ENCODE data around the gene PVR.
"Not testable (repeated sequence)": the region's sequence is repeated elsewhere in the genome, so short reads cannot be mapped to it uniquely, and the experiment has no call there.

PVR gene

DNA sequence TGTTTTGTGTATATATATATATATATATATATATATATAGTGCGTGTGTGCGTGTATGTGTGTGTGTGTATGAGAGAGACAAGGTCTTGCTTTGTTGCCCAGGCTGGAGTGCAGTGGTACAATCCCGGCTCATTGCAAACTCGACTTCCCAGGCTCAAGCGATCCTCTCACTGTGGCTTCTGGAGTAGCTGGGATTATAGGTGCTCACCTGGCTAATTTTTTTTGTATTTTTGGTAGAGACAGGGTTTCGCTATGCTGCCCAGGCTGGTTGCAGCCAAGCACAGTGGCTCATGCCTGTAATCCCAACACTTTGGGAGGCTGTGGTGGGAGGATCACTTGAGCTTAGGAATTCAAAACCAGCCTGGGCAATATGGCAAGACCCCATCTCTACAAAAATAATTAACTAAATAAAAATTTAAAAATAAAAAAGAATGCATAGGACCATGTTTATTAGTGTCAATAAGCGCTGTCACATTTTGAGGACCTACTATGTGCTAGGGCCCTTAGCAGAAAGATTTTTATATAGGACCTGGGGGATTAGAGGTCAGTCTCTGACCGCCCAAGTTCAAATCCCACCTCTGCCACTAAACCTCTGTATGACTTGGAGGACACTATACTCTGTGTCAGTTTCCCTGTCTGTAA is 1.8 kb downstream of the PVR start:
- no peak for DNase-seq (ENCODE audit: low read depth in 2 of 2)

DNA sequence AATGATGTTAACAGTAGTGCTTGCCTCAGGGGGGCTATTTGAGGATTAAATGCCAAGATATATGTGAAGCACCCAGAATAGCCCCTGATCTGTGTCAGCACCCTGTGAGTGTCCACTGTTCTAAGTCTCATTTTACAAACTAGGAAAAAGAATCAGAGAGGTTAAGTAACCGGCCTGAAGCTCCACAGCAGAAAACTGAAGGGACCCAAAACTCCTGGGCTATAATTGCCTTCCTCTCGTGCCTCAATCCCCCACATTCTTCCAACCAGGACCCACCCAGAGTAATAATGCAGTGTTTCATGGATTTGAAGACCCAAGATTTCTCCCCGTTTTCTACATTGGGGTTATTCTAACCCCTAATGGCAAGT is 2.3 kb downstream of the PVR start:
- no peak for DNase-seq (ENCODE audit: low read depth in 2 of 2)

DNA sequence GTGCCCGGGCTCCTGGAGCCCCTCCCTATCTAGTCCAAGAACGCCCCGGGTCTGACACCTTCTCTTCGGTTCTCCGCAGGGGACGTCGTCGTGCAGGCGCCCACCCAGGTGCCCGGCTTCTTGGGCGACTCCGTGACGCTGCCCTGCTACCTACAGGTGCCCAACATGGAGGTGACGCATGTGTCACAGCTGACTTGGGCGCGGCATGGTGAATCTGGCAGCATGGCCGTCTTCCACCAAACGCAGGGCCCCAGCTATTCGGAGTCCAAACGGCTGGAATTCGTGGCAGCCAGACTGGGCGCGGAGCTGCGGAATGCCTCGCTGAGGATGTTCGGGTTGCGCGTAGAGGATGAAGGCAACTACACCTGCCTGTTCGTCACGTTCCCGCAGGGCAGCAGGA is 3.4 kb downstream of the PVR start:
- no peak for DNase-seq (ENCODE audit: low read depth in 2 of 2)

DNA sequence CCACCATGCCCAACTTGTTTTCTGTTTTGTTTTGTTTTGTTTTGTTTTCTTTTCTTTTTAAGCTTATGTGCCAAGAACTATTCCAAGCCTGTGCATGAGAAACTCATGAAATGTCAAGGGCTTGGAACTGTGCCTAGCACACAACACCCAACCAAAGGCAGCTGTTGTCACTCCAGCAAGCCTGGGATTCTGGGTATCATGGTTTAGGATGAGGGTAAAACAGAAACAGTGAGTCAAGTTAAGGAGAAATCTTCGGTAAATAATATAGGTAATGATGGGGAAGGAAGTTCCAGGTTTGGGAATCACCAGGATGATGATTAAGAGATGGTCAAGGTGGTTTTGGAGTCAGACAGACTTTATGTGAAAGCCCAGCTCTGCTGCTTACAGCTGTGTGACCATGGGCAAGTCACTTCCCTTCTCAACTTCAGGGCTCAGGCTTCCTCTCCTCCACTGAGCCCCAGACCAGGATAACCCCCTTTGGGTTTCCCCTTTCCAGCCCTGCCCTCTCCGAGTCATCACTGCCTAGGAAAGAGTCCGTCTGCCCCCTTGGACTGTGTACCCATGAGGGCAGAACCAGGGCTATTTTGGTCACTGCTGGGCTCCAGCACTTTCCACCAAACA is 5.0 kb downstream of the PVR start:
- no peak for DNase-seq (ENCODE audit: low read depth in 2 of 2)

DNA sequence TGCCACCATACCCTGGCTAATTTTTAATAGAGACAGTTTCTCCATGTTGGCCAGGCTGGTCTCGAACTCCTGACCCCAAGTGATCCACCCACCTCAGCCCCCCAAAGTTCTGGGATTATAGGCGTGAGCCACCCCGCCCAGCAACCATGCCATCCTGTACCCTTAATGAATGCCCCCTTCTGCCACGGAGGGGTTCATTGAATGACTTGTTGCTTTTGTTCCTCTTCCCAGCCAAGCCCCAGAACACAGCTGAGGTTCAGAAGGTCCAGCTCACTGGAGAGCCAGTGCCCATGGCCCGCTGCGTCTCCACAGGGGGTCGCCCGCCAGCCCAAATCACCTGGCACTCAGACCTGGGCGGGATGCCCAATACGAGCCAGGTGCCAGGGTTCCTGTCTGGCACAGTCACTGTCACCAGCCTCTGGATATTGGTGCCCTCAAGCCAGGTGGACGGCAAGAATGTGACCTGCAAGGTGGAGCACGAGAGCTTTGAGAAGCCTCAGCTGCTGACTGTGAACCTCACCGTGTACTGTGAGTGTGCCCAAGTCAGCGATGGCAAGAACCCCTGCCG is 6.0 kb downstream of the PVR start:
- no peak for DNase-seq (ENCODE audit: low read depth in 2 of 2)

DNA sequence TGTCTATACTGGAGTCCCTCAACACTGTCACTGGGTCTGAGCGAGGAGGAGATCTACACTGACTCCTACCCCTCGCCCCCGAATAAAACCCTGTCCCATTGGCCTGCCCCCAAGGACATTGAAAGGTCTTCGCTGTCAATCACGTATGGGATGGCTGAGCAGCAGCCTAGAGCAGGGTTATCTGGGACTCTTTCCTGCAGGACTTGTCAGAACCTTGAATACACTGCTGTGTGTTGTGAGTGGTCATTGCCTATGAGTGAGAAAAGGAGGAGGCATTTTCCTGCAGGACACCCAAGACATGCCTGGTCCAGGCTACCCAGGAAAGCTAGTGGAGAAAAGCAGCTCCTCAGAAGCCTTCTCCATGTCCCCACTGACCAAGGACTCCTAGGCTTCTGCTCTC is 9.6 kb downstream of the PVR start:
- no peak for DNase-seq (ENCODE audit: low read depth in 2 of 2)

DNA sequence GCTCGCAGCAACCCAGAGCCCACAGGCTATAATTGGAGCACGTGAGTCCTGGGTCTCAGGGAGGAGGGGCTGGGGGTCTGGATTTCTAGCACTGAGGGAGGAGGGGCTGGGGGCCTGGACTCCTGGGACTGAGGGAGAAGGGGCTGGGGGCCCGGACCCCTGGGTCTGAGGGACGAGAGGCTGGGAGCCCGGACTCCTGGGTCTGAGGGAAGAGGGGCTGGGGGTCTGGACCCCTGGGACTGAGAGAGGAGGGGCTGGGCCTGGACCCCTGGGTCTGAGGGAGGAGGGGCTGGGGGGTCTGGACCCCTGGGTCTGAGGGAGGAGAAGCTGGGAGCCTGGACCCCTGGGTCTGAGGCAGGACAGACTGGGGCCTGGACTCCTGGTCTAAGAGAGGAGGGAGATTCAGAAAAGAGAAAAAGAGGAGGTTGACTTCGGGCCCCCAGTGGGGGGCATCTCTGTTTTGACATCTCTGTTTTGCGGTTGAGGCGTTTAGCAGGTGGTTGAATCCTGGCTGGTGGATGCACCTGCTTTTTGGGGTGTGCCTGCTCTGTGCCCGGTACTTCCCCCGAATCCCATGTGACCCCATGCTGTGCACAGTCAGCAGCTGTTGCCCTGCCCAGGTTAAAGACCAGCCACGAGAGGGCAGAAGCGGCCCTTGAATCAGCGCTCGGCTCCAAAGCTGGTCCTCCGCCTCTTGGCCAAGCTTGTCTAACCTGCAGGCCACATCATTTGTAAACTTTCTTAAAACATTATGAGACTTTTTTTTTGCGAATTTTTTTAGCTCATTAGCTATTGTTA is 10.5 kb downstream of the PVR start:
- peak; percentile 20 to 50 for DNase-seq (ENCODE audit: low read depth in 2 of 2)

DNA sequence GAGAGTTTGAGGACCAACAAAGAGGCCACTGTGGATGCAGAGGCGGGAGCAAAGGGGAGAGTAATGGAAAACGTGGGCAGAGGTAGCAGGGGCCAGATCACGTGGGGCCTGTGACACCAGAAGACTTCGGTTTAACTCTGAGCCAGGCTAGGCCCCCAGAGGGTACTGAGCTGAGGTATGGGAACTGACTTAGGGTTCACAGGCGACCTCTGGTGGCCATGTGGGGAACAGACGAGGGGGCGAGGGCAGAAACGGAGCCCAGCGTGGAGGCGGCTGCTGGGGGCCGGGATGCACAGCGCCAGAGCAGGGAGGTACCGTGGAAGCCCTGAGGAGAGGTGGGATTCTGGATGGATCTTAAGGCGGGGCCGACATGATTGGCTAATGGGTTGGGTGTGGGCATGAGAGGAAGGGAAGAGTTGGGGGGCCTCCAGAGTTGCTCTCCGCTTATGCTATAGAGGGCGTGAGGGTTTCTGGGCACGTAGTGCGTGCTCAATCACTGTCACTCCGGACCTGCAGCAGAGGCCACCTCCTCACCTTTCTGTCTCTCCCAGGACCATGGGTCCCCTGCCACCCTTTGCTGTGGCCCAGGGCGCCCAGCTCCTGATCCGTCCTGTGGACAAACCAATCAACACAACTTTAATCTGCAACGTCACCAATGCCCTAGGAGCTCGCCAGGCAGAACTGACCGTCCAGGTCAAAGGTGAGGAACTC is 13.7 kb downstream of the PVR start:
- peak; percentile 27 to 48 for DNase-seq (ENCODE audit: low read depth in 2 of 2)

DNA sequence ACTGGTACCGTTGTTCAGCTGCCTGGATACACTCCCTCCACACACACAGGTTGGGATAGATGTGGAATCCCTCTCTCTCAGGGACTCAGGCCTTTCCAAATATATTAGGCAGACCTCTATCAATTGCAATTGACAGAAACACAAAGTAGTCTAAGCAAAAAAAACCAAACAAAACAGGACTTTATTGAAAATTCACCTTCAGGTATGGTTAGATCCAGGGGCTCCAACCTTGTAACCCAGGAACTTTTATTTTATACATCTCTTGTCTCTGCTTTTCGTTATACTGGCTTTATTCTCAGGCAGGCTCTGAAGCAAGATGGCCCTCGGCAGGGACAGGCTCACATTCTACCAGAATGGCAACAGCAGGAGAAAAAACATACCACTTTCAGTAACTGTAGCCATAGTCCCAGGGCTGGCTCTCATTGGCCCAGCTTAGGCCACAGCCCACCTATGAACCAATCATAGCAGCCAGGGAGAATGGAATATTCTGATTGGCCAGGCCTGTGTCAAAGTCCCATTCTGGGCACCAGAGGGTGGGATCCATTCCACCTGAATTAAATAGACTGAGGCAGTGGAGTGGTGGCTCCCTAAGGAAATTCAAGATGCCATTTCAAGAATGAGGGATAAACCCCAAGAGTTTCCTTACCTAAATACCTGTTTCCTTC is 14.5 kb downstream of the PVR start:
- DNase-seq (ENCODE audit: low read depth in 2 of 2), result no peak

DNA sequence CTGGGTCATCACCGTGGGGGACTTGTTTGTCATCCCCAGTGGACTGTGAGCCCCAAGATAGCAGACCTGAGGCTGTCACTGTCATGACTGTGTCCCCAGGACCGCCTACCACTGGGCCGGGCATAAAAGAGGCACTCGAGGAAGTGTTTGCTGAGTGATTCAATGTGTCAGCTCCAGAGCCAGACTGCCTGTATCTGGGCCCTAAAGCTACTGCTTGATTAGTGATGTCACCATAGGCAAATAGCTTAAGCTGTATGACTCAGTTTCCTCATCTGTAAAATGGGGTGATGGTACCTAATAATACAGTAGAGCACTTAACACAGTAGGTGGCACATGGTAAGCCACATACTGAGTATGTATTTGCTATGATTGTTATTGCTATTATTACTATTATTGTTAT is 16.4 kb downstream of the PVR start:
- no peak for DNase-seq (ENCODE audit: low read depth in 2 of 2)

DNA sequence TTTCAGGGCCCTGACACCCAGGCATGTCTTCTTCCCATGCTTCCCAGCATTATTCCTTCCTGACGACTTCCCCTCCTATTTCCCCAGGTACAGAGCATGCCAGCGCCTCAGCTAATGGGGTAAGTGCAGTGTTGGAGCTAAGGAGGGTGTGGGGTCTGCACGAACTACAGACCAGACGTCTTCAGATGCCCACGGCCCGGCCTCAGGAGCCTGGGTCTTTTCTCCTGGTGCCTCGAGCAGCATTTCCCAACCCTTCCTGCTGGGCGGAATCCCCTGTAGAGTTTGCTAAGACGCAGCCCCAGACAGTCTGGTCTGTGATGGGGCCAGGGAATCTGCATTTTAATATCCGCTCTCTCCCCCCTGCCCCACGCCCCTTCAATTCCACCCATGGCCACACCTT is 17.5 kb downstream of the PVR start:
- no peak for DNase-seq (ENCODE audit: low read depth in 2 of 2)

DNA sequence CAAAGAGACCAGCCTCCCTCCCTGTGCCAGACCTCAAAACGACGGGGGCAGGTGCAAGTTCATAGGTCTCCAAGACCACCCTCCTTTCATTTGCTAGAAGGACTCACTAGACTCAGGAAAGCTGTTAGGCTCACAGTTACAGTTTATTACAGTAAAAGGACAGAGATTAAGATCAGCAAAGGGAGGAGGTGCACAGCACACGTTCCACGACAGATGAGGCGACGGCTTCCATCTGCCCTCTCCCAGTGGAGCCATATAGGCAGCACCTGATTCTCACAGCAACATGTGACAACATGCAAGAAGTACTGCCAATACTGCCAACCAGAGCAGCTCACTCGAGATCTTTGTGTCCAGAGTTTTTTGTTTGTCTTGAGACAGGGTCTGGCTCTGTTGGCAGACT is 18.2 kb downstream of the PVR start:
- no peak for DNase-seq (ENCODE audit: low read depth in 2 of 2)

DNA sequence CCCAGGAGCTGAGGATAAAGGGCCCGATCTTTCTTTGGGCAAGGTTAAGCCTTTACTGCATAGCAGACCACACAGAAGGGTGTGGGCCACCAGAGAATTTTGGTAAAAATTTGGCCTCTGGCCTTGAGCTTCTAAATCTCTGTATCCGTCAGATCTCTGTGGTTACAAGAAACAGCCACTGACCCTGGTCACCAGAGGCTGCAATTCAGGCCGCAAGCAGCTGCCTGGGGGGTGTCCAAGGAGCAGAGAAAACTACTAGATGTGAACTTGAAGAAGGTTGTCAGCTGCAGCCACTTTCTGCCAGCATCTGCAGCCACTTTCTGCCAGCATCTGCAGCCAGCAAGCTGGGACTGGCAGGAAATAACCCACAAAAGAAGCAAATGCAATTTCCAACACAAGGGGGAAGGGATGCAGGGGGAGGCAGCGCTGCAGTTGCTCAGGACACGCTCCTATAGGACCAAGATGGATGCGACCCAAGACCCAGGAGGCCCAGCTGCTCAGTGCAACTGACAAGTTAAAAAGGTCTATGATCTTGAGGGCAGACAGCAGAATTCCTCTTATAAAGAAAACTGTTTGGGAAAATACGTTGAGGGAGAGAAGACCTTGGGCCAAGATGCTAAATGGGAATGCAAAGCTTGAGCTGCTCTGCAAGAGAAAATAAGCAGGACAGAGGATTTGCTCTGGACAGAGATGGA is 19.1 kb downstream of the PVR start:
- DNase-seq (ENCODE audit: low read depth in 2 of 2), result no peak

DNA sequence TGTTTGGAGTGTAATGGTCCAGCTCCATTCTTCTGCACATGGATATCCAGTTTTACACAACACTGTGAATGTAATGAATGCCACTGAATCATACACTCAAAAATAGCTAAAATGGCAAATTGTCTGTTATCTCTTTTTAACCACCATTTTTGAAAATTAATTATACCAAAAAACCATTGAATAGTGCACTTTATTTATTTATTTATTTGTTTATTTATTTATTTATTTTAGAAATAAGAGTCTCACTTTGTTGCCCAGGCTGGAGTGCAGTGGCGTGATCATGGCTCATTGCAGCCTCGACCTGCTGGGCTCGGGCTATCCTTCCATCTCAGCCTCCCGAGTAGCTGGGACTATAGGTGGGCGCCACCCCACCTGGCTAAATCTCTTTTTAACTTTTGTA is 20.3 kb downstream of the PVR start:
- DNase-seq (ENCODE audit: low read depth in 2 of 2), result no peak

DNA sequence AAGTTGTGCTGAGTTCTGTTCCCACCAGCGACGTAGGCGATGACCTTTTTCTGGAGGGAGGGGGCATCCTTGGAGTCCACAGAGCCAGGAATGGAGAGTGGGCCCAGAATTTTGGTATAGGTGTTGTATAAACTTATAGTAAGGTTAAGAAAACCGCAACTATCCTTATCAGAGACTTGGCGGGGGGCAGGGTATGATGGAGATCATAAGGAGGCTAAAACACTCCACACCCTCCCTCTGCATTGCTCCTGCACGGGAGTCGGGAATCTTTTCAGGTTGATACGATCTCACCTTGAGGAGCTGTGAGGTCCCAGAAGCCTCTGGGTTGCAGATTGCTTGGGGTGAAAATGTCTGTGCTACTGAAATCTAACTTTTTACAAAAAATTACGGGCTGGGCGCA is 21.3 kb downstream of the PVR start:
- no peak for DNase-seq (ENCODE audit: low read depth in 2 of 2)

DNA sequence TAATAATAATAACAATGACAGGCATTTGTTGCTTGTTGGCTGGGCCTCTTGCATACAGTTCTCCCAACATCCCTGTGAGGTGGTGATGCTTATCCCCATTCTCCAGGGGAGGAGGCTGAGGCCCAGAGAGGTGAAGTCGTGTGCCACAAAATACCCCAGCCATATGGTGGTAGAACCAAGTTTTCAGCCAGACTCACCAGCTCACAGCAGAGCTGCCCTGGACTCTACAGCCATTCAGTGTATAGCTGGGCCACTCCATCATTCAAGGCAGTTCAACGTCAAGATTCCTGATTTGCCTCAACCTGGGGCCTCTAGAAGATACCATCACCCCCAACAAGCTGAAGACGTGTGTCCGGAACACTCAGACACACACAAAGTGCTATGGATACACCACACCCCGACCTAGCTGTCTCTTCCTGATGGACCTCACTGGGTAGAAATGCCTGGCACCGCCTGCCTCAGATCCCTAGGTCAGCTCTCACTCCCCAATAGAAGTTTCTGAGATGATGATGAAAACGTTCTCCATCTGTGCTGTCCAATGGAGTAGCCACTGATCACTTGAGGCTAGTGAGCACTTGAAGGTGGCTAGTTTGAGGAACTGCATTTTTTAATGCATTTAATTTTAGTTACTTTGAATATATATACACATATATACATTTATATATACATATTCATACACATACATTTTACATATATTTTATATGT is 23.3 kb downstream of the PVR start:
- DNase-seq (ENCODE audit: low read depth in 2 of 2), result no peak

DNA sequence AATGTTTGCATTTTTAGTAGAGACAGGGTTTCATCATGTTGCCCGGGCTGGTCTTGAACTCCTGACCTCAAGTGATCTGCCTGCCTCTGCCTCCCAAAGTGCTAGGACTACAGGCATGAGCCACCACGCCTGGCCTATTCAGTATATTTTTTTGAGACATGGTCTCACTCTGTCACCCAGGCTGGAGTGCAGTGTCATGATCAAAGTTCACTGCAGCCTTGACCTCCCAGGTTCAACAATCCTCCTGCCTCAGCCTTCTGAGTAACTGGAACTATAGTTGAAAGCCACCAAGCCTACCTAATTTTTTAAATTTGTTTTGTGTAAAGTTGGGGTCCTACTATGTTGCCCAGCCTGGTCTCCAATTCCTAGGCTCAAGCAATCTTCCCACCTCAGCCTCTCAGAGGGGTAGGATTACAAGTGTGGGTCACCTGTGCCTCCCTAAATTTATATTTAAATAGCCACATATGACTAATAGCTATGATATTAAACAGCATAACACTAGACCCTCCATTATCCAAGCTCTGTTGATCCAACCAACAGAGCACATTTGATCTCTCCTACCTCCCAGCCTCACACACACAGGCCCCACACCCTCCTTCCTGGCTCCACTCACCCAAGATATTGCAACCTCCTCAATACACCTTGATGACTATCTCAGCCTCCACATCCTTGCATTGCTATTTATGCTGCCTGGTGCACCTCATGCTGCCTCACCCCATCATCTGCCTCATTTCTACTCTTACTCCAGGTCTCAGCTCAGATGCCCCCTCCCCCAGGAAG is 25.5 kb downstream of the PVR start:
- no peak for DNase-seq (ENCODE audit: low read depth in 2 of 2)

DNA sequence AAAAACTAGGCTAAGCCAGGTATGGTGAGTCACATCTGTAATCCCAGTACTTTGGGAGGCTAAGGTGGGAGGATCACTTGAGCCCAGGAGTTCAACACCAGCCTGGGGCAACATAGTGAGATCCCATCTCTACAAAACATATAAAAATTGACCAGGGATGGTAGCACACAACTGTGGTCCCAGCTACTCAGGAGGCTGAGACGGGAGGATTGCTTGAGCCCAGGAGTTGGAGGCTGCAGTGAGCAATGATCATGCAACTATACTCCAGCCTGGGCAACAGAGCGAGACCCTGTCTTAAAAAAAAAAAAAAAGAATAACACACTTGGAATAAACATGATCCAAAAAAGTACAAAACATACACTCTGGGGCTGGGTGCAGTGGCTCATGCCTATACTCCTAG is 26.3 kb downstream of the PVR start:
- DNase-seq (ENCODE audit: low read depth in 2 of 2), result not testable (repeated sequence)

DNA sequence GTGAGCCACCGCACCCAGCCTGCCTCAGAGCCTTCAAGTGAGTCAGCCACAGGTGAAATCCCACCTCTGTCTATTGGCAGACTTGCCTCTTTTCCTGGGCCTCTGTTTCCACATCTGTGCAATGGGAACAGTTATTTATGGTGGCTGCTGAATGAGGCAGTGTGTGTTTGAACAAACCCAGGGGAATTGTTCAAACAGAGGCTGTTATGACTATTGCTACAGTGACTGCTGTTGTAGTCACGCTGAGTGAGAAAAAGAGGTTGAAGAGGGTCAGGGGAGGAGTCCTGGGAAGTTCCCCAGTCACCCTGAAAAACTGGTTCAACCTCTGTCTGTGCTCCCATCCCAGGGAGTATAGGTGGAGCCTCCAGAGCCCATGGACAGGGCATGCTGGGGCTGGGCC is 27.7 kb downstream of the PVR start, which contains the start of gene CEACAM19:
Gene CEACAM19 (plus strand): TSS at position 83 of the 400 bp plus-strand sequence. CDS start 450 bp downstream, outside the sequence.
- no peak for DNase-seq (ENCODE audit: low read depth in 2 of 2)

DNA sequence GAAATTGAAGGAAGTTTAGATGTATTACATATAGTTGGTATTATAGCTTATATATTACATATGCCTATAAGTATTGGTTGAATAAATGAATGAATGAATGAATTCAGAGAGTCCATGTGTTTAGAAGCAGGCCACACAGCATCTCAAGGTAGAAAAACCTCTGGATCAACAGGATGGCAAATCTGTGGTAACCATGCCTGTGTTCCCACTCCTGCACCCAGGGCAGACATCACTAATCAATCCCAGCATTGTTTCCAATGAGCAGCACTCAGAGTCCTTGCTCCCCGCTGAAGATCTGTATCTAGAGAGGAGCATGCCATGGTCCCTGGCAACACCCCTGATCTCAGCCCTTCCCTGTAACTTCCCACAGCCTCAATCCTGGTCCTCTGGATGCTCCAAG is 28.5 kb downstream of the PVR start:
- DNase-seq (ENCODE audit: low read depth in 2 of 2), result no peak

Data from stimulated activated CD8-positive, alpha-beta memory T cell treated with anti-CD3 and anti-CD28 coated beads, Interleukin-2, amount 100 ng/mL, for 1 hour (primary cell).